ENCODE measurements around the gene INS. TPM values are rescaled to one million over a fixed set of nuclear protein-coding genes. Genes with fewer than 3 reads are reported as not detected.

The INS gene
- total and polyA plus RNA-seq, 2 of the 13 experiments (the other 11 are each of a cell fraction or from before 2014, with no cell fraction given): not detected

DNA sequence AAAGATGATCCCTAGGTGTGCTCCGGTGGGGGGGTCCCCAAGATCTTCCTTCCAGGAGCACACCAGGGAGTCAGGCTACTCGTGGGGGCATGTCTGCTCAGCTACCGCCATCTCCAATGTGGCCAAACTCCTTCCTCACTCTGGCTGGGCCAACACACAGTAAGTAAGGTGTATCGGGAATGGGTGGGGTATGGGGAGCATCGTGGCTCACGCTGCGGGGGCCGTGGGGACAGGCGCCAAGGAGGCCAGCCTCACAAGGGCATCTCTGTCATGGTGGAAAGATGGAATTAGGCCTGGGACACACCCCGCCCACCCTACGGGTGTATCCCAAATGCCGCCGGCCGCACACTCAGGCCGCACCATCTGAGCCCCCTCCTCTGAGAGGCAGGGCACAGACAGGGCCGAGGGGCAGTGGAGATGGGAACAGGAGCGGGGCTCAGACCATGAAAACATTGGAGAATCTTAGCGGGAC is 30.1 kb downstream of the INS start (continued):
- no peak for TF ChIP-seq ZNF570 (CRISPR knock-in tag; IDR thresholded peaks at IDR 0.05; ENCODE audit: borderline replicate concordance)
- TF ChIP-seq ZNF720 (CRISPR knock-in tag; IDR thresholded peaks at IDR 0.05): no peak
- no peak for TF ChIP-seq ZFP36L2 (CRISPR knock-in tag; IDR thresholded peaks at IDR 0.05)
- no peak for TF ChIP-seq ZNF780A (CRISPR knock-in tag; IDR thresholded peaks at IDR 0.05)
- TF ChIP-seq CAMTA2 (CRISPR knock-in tag; IDR thresholded peaks at IDR 0.05; ENCODE audit: borderline replicate concordance): no peak
- TF ChIP-seq, protein P1, sequence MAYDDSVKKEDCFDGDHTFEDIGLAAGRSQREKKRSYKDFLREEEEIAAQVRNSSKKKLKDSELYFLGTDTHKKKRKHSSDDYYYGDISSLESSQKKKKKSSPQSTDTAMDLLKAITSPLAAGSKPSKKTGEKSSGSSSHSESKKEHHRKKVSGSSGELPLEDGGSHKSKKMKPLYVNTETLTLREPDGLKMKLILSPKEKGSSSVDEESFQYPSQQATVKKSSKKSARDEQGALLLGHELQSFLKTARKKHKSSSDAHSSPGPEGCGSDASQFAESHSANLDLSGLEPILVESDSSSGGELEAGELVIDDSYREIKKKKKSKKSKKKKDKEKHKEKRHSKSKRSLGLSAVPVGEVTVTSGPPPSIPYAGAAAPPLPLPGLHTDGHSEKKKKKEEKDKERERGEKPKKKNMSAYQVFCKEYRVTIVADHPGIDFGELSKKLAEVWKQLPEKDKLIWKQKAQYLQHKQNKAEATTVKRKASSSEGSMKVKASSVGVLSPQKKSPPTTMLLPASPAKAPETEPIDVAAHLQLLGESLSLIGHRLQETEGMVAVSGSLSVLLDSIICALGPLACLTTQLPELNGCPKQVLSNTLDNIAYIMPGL (CRISPR knock-in tag; IDR thresholded peaks at IDR 0.05; ENCODE audit: borderline replicate concordance in 1 of 2, low read depth in 1 of 2): no peak
- TF ChIP-seq ZNF510 (CRISPR knock-in tag; IDR thresholded peaks at IDR 0.05; ENCODE audit: low read depth): no peak
- no peak for TF ChIP-seq RORA (CRISPR knock-in tag; IDR thresholded peaks at IDR 0.05)
- TF ChIP-seq ZNF644 (CRISPR knock-in tag; IDR thresholded peaks at IDR 0.05; ENCODE audit: low read depth): no peak
- TF ChIP-seq ADNP (CRISPR knock-in tag; IDR thresholded peaks at IDR 0.05): no peak
- TF ChIP-seq, protein P2, sequence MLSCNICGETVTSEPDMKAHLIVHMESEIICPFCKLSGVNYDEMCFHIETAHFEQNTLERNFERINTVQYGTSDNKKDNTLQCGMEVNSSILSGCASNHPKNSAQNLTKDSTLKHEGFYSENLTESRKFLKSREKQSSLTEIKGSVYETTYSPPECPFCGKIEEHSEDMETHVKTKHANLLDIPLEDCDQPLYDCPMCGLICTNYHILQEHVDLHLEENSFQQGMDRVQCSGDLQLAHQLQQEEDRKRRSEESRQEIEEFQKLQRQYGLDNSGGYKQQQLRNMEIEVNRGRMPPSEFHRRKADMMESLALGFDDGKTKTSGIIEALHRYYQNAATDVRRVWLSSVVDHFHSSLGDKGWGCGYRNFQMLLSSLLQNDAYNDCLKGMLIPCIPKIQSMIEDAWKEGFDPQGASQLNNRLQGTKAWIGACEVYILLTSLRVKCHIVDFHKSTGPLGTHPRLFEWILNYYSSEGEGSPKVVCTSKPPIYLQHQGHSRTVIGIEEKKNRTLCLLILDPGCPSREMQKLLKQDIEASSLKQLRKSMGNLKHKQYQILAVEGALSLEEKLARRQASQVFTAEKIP (CRISPR knock-in tag; IDR thresholded peaks at IDR 0.05; ENCODE audit: borderline replicate concordance): no peak
- no peak for TF ChIP-seq SIN3B (IDR thresholded peaks at IDR 0.05; ENCODE audit: low read length)
- TF ChIP-seq HOXA7 (CRISPR knock-in tag; IDR thresholded peaks at IDR 0.05): no peak
- no peak for TF ChIP-seq SP4 (CRISPR knock-in tag; IDR thresholded peaks at IDR 0.05)
- TF ChIP-seq CHD4 (IDR thresholded peaks at IDR 0.05; ENCODE audit: borderline replicate concordance, low read length): no peak
- no peak for TF ChIP-seq ZNF138 (CRISPR knock-in tag; IDR thresholded peaks at IDR 0.05; ENCODE audit: low read depth)
- TF ChIP-seq RARG (CRISPR knock-in tag; IDR thresholded peaks at IDR 0.05; ENCODE audit: low read depth): no peak

All from HepG2 (cell line).